Measurements from ENCODE around the gene ZNF844.

GRCh38 chr19:12034620-12035019, 29.9 kb upstream of the ZNF844 start:
- TF ChIP-seq CTCF (optimal IDR thresholded peaks at IDR 0.05 in 1 of 3, IDR thresholded peaks at IDR 0.05 in 1 of 3, conservative IDR thresholded peaks at IDR 0.05 in 1 of 3; ENCODE audit: extremely low read depth in 1 of 3, insufficient read depth in 2 of 3, low read length in 3 of 3) (no peak), EZH2 (IDR thresholded peaks at IDR 0.05; ENCODE audit: low read length) (no peak)
